Heart right ventricle (tissue), 16 donors: ENCODE results near the gene NMNAT3. TPM values are rescaled to one million over a fixed set of nuclear protein-coding genes. Genes with fewer than 3 reads are reported as not detected.
A peak's percentile ranks its signal among the peaks of the same experiment; 100 is the strongest.

Experiments used
- ATAC-seq, 8 donors: fragments of 200-7000 bp; cut with Tn5 transposase; one replicate each; pipeline ENCODE4 v1.9.1; 2020; ENCODE audit warnings: mild to moderate bottlenecking in 8 of 8, moderate library complexity in 8 of 8, moderate number of reproducible peaks in 1 of 8
- DNase-seq, 2 donors: peaks; one replicate each; pipeline ENCODE4 v3.0.0-alpha.2; 2020
- H3K27ac ChIP-seq, 10 donors: fragments of 200-600 bp; sonication (generic) in 2 of 10; one replicate each; pipeline versions ENCODE4 v1.5.0 to v1.8.0; 2020 to 2022; ENCODE audit warnings: mild to moderate bottlenecking in 3 of 10
- H3K27me3 ChIP-seq, 7 donors: fragments of 200-600 bp; one replicate each; pipeline ENCODE4 v1.8.0; 2021 to 2022; ENCODE audit warnings: mild to moderate bottlenecking in 2 of 7
- H3K36me3 ChIP-seq, 9 donors: fragments of 200-600 bp; sonication (generic) in 1 of 9; one replicate each; pipeline versions ENCODE4 v1.5.0 to v1.8.0; 2020 to 2022; ENCODE audit warnings: mild to moderate bottlenecking in 2 of 9
- H3K4me1 ChIP-seq, 9 donors: fragments of 200-600 bp; sonication (generic) in 1 of 9; one replicate each; pipeline versions ENCODE4 v1.5.0 to v1.8.0; 2020 to 2022; ENCODE audit warnings: mild to moderate bottlenecking in 4 of 9
- H3K4me3 ChIP-seq, 10 donors: fragments of 200-600 bp; sonication (generic) in 2 of 10; one replicate each; pipeline versions ENCODE4 v1.5.0 to v1.8.0; 2020 to 2022; ENCODE audit warnings: mild to moderate bottlenecking in 7 of 10, moderate library complexity in 2 of 10
- H3K9me3 ChIP-seq, 11 donors: fragments of 200-600 bp in 10 of 11; sonication (generic) in 2 of 11; one replicate each; pipeline versions ENCODE4 v1.5.0 to v1.8.0; 2013 to 2022; ENCODE audit warnings: mild to moderate bottlenecking in 2 of 11, control low read depth in 1 of 11, moderate library complexity in 1 of 11
- WGBS, 2 donors: extraction: QIAGEN DNeasy Blood & Tissue Kit; methylation state at CpG; one replicate each; pipeline ENCODE4 v1.1.7; 2013; ENCODE audit warnings: inconsistent platforms in 1 of 2; 5-methylcytosine and 5-hydroxymethylcytosine counted together
- intact Hi-C, 10 donors: fragments of 100-400 bp; cut with DNase I; formaldehyde crosslinking; loops; one replicate each; pipeline versions ENCODE4 v1.11.1 to v1.14.2; 2022
- polyA plus RNA-seq, 2 donors: library from polyadenylated mRNA; stranded (reverse); fragments of 200-250 nt; gene quantifications; one replicate each; pipeline ENCODE4 v1.2.3, GENCODE V29; 2013
- total RNA-seq, 10 donors: library from RNA; stranded (reverse); fragmentation: NEBNext Ultra II Directional in 3 of 10; extraction: Animal tissue kit (Norgen Biotek cat#: 25700) in 3 of 10; gene quantifications; one replicate each; pipeline versions ENCODE4 v1.2.1 to v1.2.4, GENCODE V29; 2021 to 2023
- TF ChIP-seq, protein P1 (sequence below), 9 donors: fragments of 200-600 bp; sonication (generic) in 2 of 9; IDR thresholded peaks; one replicate each; pipeline versions ENCODE4 v1.5.0 to v1.8.0; 2021 to 2022; ENCODE audit warnings: antibody characterized with exemption in 9 of 9, mild to moderate bottlenecking in 5 of 9, moderate library complexity in 1 of 9
- donor health status: Arrhythmogenic right ventricular cardiomyopathy.
- donor health status: ischemic (EF 13 %, LVEDD 7.1; RV severe dilation, severe dysfunction).
- donor health status: healthy with polysubstance abuse.
- donor health status: DM: no; HTN: yes; CAD: no.
- donor health status: DM: no; HTN: no; CAD: no.
- donor health status: ischemic (EF 25% LVEDD 6.9; RV normal size, moderate dysfunction).
- donor health status: ischemic (EF 25% LVEDD 5.7; RV mildly dilated, moderate dysfunction).
- donor health status: healthy.
- donor health status: DM: yes; HTN: yes; CAD: no.
- donor health status: Ischemic cardiomyopathy.
- donor health status: ischemic (EF 35%, LVEDD 5.7; RV mildly dilated, moderate dysfunction).
- donor health status: nonischemic (EF 11% LVEDD 7.7; RV severe dilation, severe dysfunction).
- donor health status: DM: yes; HTN: yes; CAD: no.
- donor health status: PGD.
- donor health status: ischemic (EF 29% LVEDD 5.4; RV normal size, mild dysfunction).
- donor health status: nonischemic (EF 23%, LVEDD 6.1; RV moderate dilation, normal function).

The NMNAT3 gene
- total and polyA plus RNA-seq, 12 donors, result 6.2 to 15.3 (median 12.7) TPM

DNA sequence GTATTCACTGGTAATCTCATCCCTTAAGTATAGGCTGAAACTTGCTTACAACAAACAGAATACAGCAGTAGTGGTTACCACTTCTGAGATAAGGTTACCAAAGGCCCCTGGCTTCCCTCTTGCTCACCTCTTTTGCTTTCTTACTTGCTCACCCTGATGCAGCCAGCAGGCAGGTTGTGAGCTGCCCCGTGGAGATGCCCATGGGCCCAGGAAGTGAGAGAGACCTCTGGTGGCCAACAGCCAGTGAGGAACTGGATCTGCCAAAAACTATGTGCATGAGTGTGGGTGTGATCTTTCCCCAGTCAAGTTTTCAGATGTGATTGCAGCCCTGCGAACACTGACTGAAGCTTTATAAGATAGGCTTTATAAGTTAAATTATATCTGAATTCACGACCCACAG is 48.7 kb downstream of the NMNAT3 start:
- Histone ChIP-seq H3K36me3 (peaks cover 0 to 8% (median 0%) of the 10 kb centered on the region in 9 donors), H3K27me3 (no peaks in the 10 kb centered on the region), H3K4me3 (no peak overlapping the region), H3K4me1 (peaks cover 0 to 4% (median 0%) of the 10 kb centered on the region in 9 donors), H3K9me3 (no peaks in the 10 kb centered on the region), H3K27ac (no peak overlapping the region)
- DNase-seq (no peak), ATAC-seq (no peak)
- intact Hi-C loops, result no loop called here
- 70 to 73% methylated on average over 3 of the region's 3 CpGs for WGBS, 2 donors
- TF ChIP-seq, protein P1, sequence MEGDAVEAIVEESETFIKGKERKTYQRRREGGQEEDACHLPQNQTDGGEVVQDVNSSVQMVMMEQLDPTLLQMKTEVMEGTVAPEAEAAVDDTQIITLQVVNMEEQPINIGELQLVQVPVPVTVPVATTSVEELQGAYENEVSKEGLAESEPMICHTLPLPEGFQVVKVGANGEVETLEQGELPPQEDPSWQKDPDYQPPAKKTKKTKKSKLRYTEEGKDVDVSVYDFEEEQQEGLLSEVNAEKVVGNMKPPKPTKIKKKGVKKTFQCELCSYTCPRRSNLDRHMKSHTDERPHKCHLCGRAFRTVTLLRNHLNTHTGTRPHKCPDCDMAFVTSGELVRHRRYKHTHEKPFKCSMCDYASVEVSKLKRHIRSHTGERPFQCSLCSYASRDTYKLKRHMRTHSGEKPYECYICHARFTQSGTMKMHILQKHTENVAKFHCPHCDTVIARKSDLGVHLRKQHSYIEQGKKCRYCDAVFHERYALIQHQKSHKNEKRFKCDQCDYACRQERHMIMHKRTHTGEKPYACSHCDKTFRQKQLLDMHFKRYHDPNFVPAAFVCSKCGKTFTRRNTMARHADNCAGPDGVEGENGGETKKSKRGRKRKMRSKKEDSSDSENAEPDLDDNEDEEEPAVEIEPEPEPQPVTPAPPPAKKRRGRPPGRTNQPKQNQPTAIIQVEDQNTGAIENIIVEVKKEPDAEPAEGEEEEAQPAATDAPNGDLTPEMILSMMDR (IDR thresholded peaks at IDR 0.05), result peak in 1 of 9 donors; percentile 28

DNA sequence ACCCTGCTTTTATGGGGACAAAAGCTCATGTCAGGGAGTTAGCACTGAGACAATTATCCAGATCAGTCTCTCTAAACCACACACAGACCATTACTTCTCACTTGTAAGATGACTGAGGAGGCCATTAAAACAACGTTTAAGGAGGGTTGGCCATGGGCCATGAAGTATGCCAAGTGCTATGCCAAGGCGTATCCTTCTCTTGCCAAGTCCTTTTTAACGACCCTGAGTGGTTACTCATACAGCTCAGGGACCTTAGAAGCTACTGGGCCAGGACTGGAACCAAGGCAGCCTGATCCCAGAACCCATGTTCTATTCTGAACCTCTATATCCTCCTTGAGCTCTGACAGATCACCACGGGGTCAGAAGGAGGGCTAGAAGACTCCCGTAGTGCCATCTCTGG is 50.0 kb downstream of the NMNAT3 start:
- H3K4me1 ChIP-seq, result peaks cover 0 to 4% (median 0%) of the 10 kb centered on the region in 9 donors
- H3K9me3 ChIP-seq, result no peaks in the 10 kb centered on the region
- TF ChIP-seq, protein P1 (IDR thresholded peaks at IDR 0.05), result no peak
- ATAC-seq (no peak), DNase-seq (no peak)
- H3K4me3 ChIP-seq, result no peak overlapping the region
- intact Hi-C loops, result no loop called here
- WGBS, 2 donors, result 67 to 76% methylated on average over 5 of the region's 5 CpGs
- H3K27ac ChIP-seq, result no peak overlapping the region
- H3K27me3 ChIP-seq, result no peaks in the 10 kb centered on the region
- H3K36me3 ChIP-seq, result peaks cover 0 to 3% (median 0%) of the 10 kb centered on the region in 9 donors

DNA sequence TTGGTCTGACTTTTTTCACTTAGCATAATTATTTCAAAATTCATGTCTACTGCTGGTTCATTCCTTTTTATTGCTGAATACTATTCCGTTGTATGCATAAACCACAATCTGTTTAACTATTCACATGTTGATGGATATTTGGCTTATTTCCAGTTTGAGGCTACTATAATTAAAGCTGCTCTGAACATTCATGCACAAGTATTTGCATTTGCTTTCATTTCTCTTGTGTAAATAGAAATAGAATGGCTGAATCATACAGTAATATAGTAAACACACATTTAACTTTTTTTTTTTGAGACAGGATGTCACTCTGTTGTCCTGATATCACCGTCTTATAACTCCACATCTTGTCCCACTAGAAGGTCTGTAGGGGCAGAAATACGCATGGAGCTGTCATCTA is 57.3 kb downstream of the NMNAT3 start:
- WGBS, 2 donors, result 40 to 61% methylated on average over 3 of the region's 3 CpGs
- DNase-seq, result no peak
- H3K27ac ChIP-seq, result no peak overlapping the region

DNA sequence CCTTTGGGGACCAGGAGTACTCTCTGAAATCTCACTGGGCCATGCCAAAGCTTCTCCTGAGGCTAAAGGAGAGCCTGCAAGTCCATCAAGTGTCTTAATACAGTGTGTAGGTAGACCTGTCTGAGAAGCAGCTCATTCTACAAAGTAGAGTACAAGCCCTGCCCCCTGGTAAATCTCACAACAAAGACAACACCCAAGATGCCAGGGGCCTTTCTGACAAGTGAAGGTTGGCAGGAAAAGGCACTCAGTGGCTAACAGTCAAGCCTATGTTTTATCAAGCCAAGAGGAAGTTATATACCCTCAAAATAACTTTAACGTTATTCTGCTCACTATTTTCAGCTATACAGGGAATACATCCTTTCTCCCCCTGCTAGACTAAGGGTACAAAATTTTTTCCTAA is 58.3 kb downstream of the NMNAT3 start:
- DNase-seq (no peak), ATAC-seq (peak in 4 of 8 donors; percentile 33 to 74 (median 48))
- no peak overlapping the region for H3K4me3 ChIP-seq
- no peaks in the 10 kb centered on the region for H3K9me3 ChIP-seq
- H3K27me3 ChIP-seq, result no peaks in the 10 kb centered on the region
- TF ChIP-seq, protein P1 (IDR thresholded peaks at IDR 0.05), result no peak
- peaks cover 0 to 9% (median 0%) of the 10 kb centered on the region in 9 donors for H3K4me1 ChIP-seq
- H3K36me3 ChIP-seq, result peaks cover 0 to 3% (median 0%) of the 10 kb centered on the region in 9 donors
- H3K27ac ChIP-seq, result no peak overlapping the region
- WGBS, 2 donors, result 3 to 8% methylated on average over 1 of the region's 1 CpG
- intact Hi-C loops, result no loop called here

More for the DNA sequence above, 57.3 kb downstream of the NMNAT3 start:
- TF ChIP-seq, protein P1 (IDR thresholded peaks at IDR 0.05), result no peak
- no peak for ATAC-seq
- Histone ChIP-seq H3K4me3 (no peak overlapping the region), H3K9me3 (no peaks in the 10 kb centered on the region), H3K36me3 (peaks cover 0 to 3% (median 0%) of the 10 kb centered on the region in 9 donors), H3K27me3 (no peaks in the 10 kb centered on the region), H3K4me1 (peaks cover 0 to 9% (median 0%) of the 10 kb centered on the region in 9 donors)
- intact Hi-C loops, result no loop called here
